Airway epithelial cell (primary cell): ENCODE results near the gene N4BP2. TPM values are rescaled to one million over a fixed set of nuclear protein-coding genes. Genes with fewer than 3 reads are reported as not detected.

Experiments
- total RNA-seq: library from RNA; depleted of rRNA; stranded (reverse); fragments of >200 nt; gene quantifications from 2 replicates; pipeline ENCODE4 v1.2.3, GENCODE V29; 2015

Gene N4BP2
- total RNA-seq = 4.2 TPM in 2 replicates

GRCh38 chr4:40056716-40057585, at the start of gene N4BP2:
TSS of gene N4BP2 (plus strand) at chr4:40056850. CDS start at chr4:40097341, 40,491 bp downstream.

GRCh38 chr4:40196724-40197281, 140.2 kb downstream of the N4BP2 start, which contains the start of gene RHOH:
TSS of gene RHOH (plus strand) at chr4:40197031. CDS start at chr4:40243387, 46,356 bp downstream.

Other genes with a start within 250 kb of the N4BP2 start
- gene PDS5A, start 78.9 kb upstream of the N4BP2 start, total RNA-seq = 47.2 and 49.2 TPM in 2 replicates
- not detected in 2 replicates for gene RHOH, start 140.2 kb downstream of the N4BP2 start, total RNA-seq